Measurements from ENCODE around the gene H2BK1. TPM values are rescaled to one million over a fixed set of nuclear protein-coding genes. Genes with fewer than 3 reads are reported as not detected.

Gene H2BK1
- total RNA-seq (not detected in 2 replicates), polyA plus RNA-seq (not detected in 2 replicates)

- H3K4me3 ChIP-seq: no peak within 1 kb of the TSS
- H3K36me3 ChIP-seq: peaks cover 13% of the 10 kb centered on the region
- no peak within 1 kb of the TSS for H3K27ac ChIP-seq
- DNase-seq (ENCODE audit: low read depth in 1 of 2, low spot score in 1 of 2): no peak
- no peaks in the 10 kb centered on the region for H3K9me3 ChIP-seq (ENCODE audit: low read depth)
- H3K4me1 ChIP-seq (ENCODE audit: low read depth): peaks cover 4% of the 10 kb centered on the region
- no peak for TF ChIP-seq CTCF (IDR thresholded peaks at IDR 0.05; ENCODE audit: low read depth, low read length)
- no peaks in the 10 kb centered on the region for H3K27me3 ChIP-seq
Measured at GRCh38 chr7:151210087-151210854, at the start of gene H2BK1. H2BK1 (minus strand) TSS chr7:151210488; CDS start chr7:151210318, 170 bp downstream.

- H3K4me1 ChIP-seq (ENCODE audit: low read depth): peaks cover 6% of the 10 kb centered on the region
- no peak for DNase-seq (ENCODE audit: low read depth in 1 of 2, low spot score in 1 of 2)
- H3K27me3 ChIP-seq: no peaks in the 10 kb centered on the region
- H3K36me3 ChIP-seq: no peaks in the 10 kb centered on the region
- H3K27ac ChIP-seq: no peak overlapping the region
- H3K9me3 ChIP-seq (ENCODE audit: low read depth): no peaks in the 10 kb centered on the region
- TF ChIP-seq CTCF (IDR thresholded peaks at IDR 0.05; ENCODE audit: low read depth, low read length): no peak
- no peak overlapping the region for H3K4me3 ChIP-seq
Measured at GRCh38 chr7:151257990-151258389, 47.7 kb upstream of the H2BK1 start.

- Histone ChIP-seq H3K4me1 (ENCODE audit: low read depth) (peaks cover 13% of the 10 kb centered on the region), H3K4me3 (no peak overlapping the region), H3K27me3 (no peaks in the 10 kb centered on the region), H3K9me3 (ENCODE audit: low read depth) (no peaks in the 10 kb centered on the region), H3K36me3 (no peaks in the 10 kb centered on the region), H3K27ac (no peak overlapping the region)
- TF ChIP-seq CTCF (IDR thresholded peaks at IDR 0.05; ENCODE audit: low read depth, low read length): no peak
- DNase-seq (ENCODE audit: low read depth in 1 of 2, low spot score in 1 of 2): no peak
Measured at GRCh38 chr7:151256410-151257045, 46.2 kb upstream of the H2BK1 start.

- DNase-seq (ENCODE audit: low read depth in 1 of 2, low spot score in 1 of 2): no peak
- no peak for TF ChIP-seq CTCF (IDR thresholded peaks at IDR 0.05; ENCODE audit: low read depth, low read length)
Measured at GRCh38 chr7:151255390-151255789, 45.1 kb upstream of the H2BK1 start.

GRCh38 chr7:151254851-151255250 lies 44.6 kb upstream of the H2BK1 start:
- no peak for TF ChIP-seq CTCF (IDR thresholded peaks at IDR 0.05; ENCODE audit: low read depth, low read length)
- H3K36me3 ChIP-seq: no peaks in the 10 kb centered on the region
- DNase-seq (ENCODE audit: low read depth in 1 of 2, low spot score in 1 of 2): no peak
- no peak overlapping the region for H3K27ac ChIP-seq
- peaks cover 28% of the 10 kb centered on the region for H3K4me1 ChIP-seq (ENCODE audit: low read depth)
- H3K27me3 ChIP-seq: no peaks in the 10 kb centered on the region
- H3K9me3 ChIP-seq (ENCODE audit: low read depth): no peaks in the 10 kb centered on the region
- H3K4me3 ChIP-seq: no peak overlapping the region

More at GRCh38 chr7:151255390-151255789, 45.1 kb upstream of the H2BK1 start:
- Histone ChIP-seq H3K9me3 (ENCODE audit: low read depth) (no peaks in the 10 kb centered on the region), H3K27me3 (no peaks in the 10 kb centered on the region), H3K4me1 (ENCODE audit: low read depth) (peaks cover 23% of the 10 kb centered on the region), H3K36me3 (no peaks in the 10 kb centered on the region), H3K4me3 (no peak overlapping the region), H3K27ac (no peak overlapping the region)
